Spinal cord (tissue), 10 donors: Measurements from ENCODE around the gene FAM53C. TPM values are rescaled to one million over a fixed set of nuclear protein-coding genes. Genes with fewer than 3 reads are reported as not detected.

ENCODE experiments used
- DNase-seq, 6 donors: peaks; one replicate each; pipeline versions ENCODE4 v3.0.0 to v3.0.0-alpha.2; 2013 to 2015; ENCODE audit warnings: low spot score in 6 of 6, low read depth in 4 of 6
- H3K27ac ChIP-seq: one replicate; pipeline ENCODE4 v1.5.1; 2013; ENCODE audit warnings: low read depth, low read length, control low read depth
- H3K27me3 ChIP-seq: one replicate; pipeline ENCODE4 v1.6.1; 2013; ENCODE audit warnings: low read length; ENCODE audit not compliant: control insufficient read depth, insufficient read depth
- H3K36me3 ChIP-seq: one replicate; pipeline ENCODE4 v1.6.1; 2013; ENCODE audit warnings: low read length; ENCODE audit not compliant: control insufficient read depth, insufficient read depth
- H3K4me1 ChIP-seq: one replicate; pipeline ENCODE4 v1.6.1; 2013; ENCODE audit warnings: low read length; ENCODE audit not compliant: control insufficient read depth, insufficient read depth
- H3K4me3 ChIP-seq: one replicate; pipeline ENCODE4 v1.5.1; 2013; ENCODE audit warnings: low read depth, low read length, control low read depth
- H3K9me3 ChIP-seq: one replicate; pipeline ENCODE4 v1.6.1; 2013; ENCODE audit warnings: low read length; ENCODE audit not compliant: control insufficient read depth, insufficient read depth
- WGBS: methylation state at CpG from one replicate; pipeline ENCODE4 v1.1.5; 2013; ENCODE audit warnings: missing lambda C conversion rate; ENCODE audit not compliant: insufficient coverage; 5-methylcytosine and 5-hydroxymethylcytosine counted together
- polyA plus RNA-seq, 2 donors: library from polyadenylated mRNA; unstranded; fragments of 120-200 nt; gene quantifications; one replicate each; pipeline ENCODE4 v1.2.1, GENCODE V29; 2013; ENCODE audit not compliant: insufficient read length in 2 of 2
- total RNA-seq, 2 donors: library from RNA; depleted of rRNA in 1 of 2; stranded (reverse); fragments of 120-200 nt in 1 of 2; fragments of >200 nt in 1 of 2; gene quantifications; one replicate each; pipeline versions ENCODE4 v1.2.3 to v1.2.4, GENCODE V29; 2013 to 2014
- donor health status: healthy.

The FAM53C gene
- total and polyA plus RNA-seq, 4 donors = 21.5 to 34.9 (median 30.0) TPM

- no peaks in the 10 kb centered on the region for H3K4me1 ChIP-seq
- peak in 2 of 6 donors; percentile 79 to 84 for DNase-seq
- no peak overlapping the region for H3K4me3 ChIP-seq
- H3K27ac ChIP-seq = no peak overlapping the region
- H3K9me3 ChIP-seq = peaks cover 4% of the 10 kb centered on the region
- no peaks in the 10 kb centered on the region for H3K36me3 ChIP-seq
- no peaks in the 10 kb centered on the region for H3K27me3 ChIP-seq
- WGBS = no CpG with 5 or more reads among the region's 6 CpGs
Observed at GRCh38 chr5:138354926-138355378, 16.9 kb downstream of the FAM53C start.

DNA sequence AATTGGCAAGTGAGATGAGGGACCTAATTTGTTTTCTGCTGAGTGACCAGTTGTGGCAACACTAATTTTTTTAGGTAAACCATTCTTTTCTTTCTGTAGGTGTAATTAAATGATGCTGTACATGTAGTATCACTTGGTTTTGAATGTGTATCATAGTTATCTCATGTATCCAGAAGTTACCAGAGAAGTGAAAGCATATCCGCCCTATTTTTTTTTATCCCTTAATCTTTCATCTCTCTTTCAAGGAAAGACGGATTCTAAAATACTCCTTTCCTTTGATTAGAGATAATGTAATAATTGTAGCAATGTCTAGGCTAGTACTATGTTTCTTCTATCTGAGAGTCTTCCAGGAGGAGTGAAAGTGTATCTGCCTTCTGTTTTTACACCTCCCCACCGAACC is 21.6 kb downstream of the FAM53C start:
- H3K9me3 ChIP-seq = no peaks in the 10 kb centered on the region
- H3K27ac ChIP-seq = no peak overlapping the region
- H3K27me3 ChIP-seq = no peaks in the 10 kb centered on the region
- no peak for DNase-seq
- WGBS = no CpG with 5 or more reads among the region's 3 CpGs
- no peak overlapping the region for H3K4me3 ChIP-seq
- H3K36me3 ChIP-seq = no peaks in the 10 kb centered on the region
- H3K4me1 ChIP-seq = no peaks in the 10 kb centered on the region

DNA sequence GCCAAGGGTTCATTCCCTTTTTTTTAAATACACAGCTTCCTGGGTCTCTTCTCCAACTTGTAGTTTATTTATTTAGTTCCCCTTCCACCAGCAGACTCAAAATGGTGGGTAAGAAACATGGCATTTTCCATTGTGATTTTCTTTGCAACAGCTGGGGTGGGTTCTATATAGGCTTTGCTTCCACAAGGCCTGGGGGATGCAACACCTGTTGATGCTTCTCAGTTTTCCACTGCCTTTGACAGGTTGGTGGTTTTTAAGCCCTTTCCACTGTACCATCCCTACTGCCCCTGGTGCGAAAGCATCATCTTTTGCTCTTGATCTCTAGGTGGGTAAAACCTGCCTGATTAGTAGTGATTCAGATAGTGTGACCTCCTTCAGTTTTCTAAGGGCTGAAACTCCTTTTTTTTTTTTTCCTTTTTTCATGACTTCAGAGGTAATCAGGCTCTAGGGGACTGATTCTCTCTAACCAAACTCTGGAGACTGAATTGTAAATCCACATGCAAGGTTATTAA is 22.9 kb downstream of the FAM53C start:
- Histone ChIP-seq H3K27me3 (no peaks in the 10 kb centered on the region), H3K4me1 (no peaks in the 10 kb centered on the region), H3K4me3 (no peak overlapping the region), H3K36me3 (no peaks in the 10 kb centered on the region), H3K27ac (no peak overlapping the region), H3K9me3 (no peaks in the 10 kb centered on the region)
- no CpG with 5 or more reads among the region's 1 CpG for WGBS
- no peak for DNase-seq

GRCh38 chr5:138364576-138364975 is 26.5 kb downstream of the FAM53C start:
- Histone ChIP-seq H3K4me1 (no peaks in the 10 kb centered on the region), H3K4me3 (no peak overlapping the region), H3K27me3 (no peaks in the 10 kb centered on the region), H3K27ac (no peak overlapping the region), H3K36me3 (no peaks in the 10 kb centered on the region), H3K9me3 (no peaks in the 10 kb centered on the region)
- no peak for DNase-seq
- no CpG with 5 or more reads among the region's 1 CpG for WGBS

DNA sequence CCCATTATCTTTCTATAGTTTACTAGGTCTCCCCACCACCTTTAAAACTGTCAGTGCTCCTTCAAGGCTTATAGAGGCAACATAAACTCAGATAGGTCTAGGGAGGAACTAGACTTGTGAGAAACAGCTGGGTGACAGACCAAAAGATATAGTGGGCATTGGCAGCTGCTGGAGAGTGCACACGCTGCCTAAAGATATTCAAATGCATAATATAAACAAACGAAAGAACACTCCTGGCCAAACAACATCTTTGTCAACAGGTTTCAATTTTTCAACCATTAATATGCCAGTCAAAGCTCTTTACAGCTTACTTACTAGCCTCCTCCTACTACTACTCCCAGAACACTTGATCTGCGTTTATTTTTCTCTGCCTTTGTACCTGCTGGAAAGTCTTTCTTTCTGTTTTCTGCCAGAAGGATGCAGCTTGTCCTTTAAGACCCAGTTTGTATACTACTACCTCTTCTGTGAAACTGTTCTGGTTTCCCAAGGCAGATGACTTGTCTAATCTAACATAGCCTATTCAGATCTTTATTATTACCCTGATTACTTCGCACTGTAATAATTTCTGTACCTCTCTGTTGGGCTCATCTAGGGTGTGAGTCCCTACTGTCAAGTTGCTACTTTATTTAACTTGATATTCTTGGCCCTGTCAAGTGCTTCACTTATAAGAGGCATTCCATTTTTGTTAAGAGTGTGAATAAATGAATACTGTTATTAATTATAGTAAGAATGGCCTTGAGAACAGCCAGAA is 28.7 kb downstream of the FAM53C start:
- H3K9me3 ChIP-seq = no peaks in the 10 kb centered on the region
- WGBS = 35% methylated on average over 3 of the region's 4 CpGs
- H3K4me1 ChIP-seq = no peaks in the 10 kb centered on the region
- H3K27me3 ChIP-seq = no peaks in the 10 kb centered on the region
- no peak overlapping the region for H3K27ac ChIP-seq
- H3K36me3 ChIP-seq = no peaks in the 10 kb centered on the region
- no peak for DNase-seq
- H3K4me3 ChIP-seq = no peak overlapping the region

GRCh38 chr5:138369261-138369660 is 31.2 kb downstream of the FAM53C start:
- Histone ChIP-seq H3K4me1 (no peaks in the 10 kb centered on the region), H3K27ac (no peak overlapping the region), H3K9me3 (no peaks in the 10 kb centered on the region), H3K36me3 (peaks cover 13% of the 10 kb centered on the region), H3K27me3 (no peaks in the 10 kb centered on the region), H3K4me3 (no peak overlapping the region)
- WGBS = 76% methylated on average over 5 of the region's 5 CpGs
- DNase-seq = no peak

DNA sequence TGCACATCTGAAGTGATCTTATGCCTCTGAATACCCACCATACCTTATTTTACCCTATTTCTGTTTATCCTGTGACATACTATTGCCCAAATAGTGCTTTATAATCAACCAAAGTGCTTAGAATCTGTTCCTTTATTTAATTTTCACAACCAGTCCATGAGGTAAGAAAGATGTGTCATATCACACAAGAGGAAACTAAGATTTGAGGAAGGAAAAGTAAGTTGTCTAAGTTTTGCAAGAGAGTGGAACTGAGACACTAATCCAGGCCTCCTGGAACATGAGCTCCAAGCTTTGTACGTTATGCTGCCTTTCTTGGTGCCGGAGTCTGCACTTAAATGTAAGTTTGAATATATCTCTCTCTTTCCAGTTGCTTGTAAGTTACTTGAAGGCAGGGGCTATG is 31.6 kb downstream of the FAM53C start:
- DNase-seq = no peak
- no peak overlapping the region for H3K27ac ChIP-seq

GRCh38 chr5:138370537-138370936 is 32.5 kb downstream of the FAM53C start:
- Histone ChIP-seq H3K9me3 (no peaks in the 10 kb centered on the region), H3K36me3 (peaks cover 14% of the 10 kb centered on the region), H3K27ac (no peak overlapping the region), H3K4me1 (no peaks in the 10 kb centered on the region), H3K4me3 (no peak overlapping the region), H3K27me3 (no peaks in the 10 kb centered on the region)
- WGBS = 50% methylated on average over 1 of the region's 3 CpGs
- no peak for DNase-seq

More for the DNA sequence above, 31.6 kb downstream of the FAM53C start:
- Histone ChIP-seq H3K4me1 (no peaks in the 10 kb centered on the region), H3K27me3 (no peaks in the 10 kb centered on the region), H3K36me3 (peaks cover 14% of the 10 kb centered on the region), H3K4me3 (no peak overlapping the region), H3K9me3 (no peaks in the 10 kb centered on the region)
- WGBS = no CpG with 5 or more reads among the region's 2 CpGs

GRCh38 chr5:138371454-138371853 is 33.4 kb downstream of the FAM53C start:
- H3K27ac ChIP-seq = no peak overlapping the region

DNA sequence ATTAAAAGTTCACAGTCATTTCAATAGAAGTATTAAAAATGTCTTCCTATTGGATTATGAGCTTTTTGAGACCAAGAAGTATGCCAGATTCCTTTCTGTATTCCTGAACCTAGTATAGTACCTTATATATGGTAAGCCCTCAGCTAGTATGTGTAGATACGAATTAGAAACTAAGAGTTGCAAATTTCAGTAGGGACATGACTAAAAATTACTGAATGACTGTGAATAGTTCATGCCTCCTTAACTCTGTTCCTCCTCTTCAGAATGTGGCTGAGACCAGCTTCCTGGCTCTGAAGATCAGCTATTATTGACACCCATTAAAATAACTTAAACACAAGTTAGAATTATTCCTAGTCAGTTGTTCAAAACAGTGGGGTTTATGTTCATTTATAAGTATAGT is 34.2 kb downstream of the FAM53C start:
- Histone ChIP-seq H3K9me3 (no peaks in the 10 kb centered on the region), H3K4me1 (no peaks in the 10 kb centered on the region), H3K36me3 (peaks cover 22% of the 10 kb centered on the region), H3K27ac (no peak overlapping the region), H3K4me3 (no peak overlapping the region), H3K27me3 (no peaks in the 10 kb centered on the region)
- WGBS = no CpG with 5 or more reads among the region's 1 CpG
- DNase-seq = no peak

More at GRCh38 chr5:138371454-138371853, 33.4 kb downstream of the FAM53C start:
- Histone ChIP-seq H3K36me3 (peaks cover 20% of the 10 kb centered on the region), H3K4me1 (no peaks in the 10 kb centered on the region), H3K9me3 (no peaks in the 10 kb centered on the region), H3K4me3 (no peak overlapping the region), H3K27me3 (no peaks in the 10 kb centered on the region)
- WGBS = 90% methylated on average over 1 of the region's 2 CpGs
- no peak for DNase-seq
